PFSK-1 (cell line): Measurements from ENCODE around the gene BANF2.

Experiments used
- FOXP2 ChIP-seq: optimal IDR thresholded peaks from 2 replicates; pipeline ENCODE3; 2011; ENCODE audit warnings: borderline replicate concordance, control low read depth, inconsistent platforms; ENCODE audit not compliant: insufficient read depth; ENCODE audit errors: extremely low read length, extremely low read depth
- POLR2AphosphoS5 ChIP-seq: IDR thresholded peaks from 2 replicates; pipeline ENCODE4 v1.6.1; 2012; ENCODE audit warnings: low read depth, mild to moderate bottlenecking, control low read depth, low read length, moderate library complexity
- REST ChIP-seq, 2 experiments: IDR thresholded peaks; 2 replicates each; pipeline versions ENCODE4 v1.6.1 to v1.8.0; 2011 to 2012; ENCODE audit warnings: low read depth in 2 of 2, low read length in 2 of 2, control low read depth in 1 of 2, inconsistent platforms in 1 of 2, mild to moderate bottlenecking in 1 of 2, moderate library complexity in 1 of 2; ENCODE audit not compliant: insufficient read depth in 1 of 2
- SIN3A ChIP-seq: IDR thresholded peaks from 2 replicates; pipeline ENCODE4 v1.6.1; 2012; ENCODE audit warnings: mild to moderate bottlenecking, low read length, moderate library complexity, borderline replicate concordance; ENCODE audit not compliant: insufficient read depth
- TAF1 ChIP-seq: IDR thresholded peaks from 2 replicates; pipeline ENCODE4 v1.6.1; 2012; ENCODE audit warnings: low read length, control low read depth, borderline replicate concordance; ENCODE audit not compliant: insufficient read depth

BANF2 gene

GRCh38 chr20:17659801-17660200 is 40.0 kb upstream of the BANF2 start:
- TF ChIP-seq FOXP2 (no peak), POLR2AphosphoS5 (no peak), TAF1 (no peak), SIN3A (no peak), REST (IDR thresholded peaks at IDR 0.05; ENCODE audit: insufficient read depth in 1 of 2, low read depth in 2 of 2, low read length in 2 of 2) (no peak)

GRCh38 chr20:17660667-17661066 is 39.1 kb upstream of the BANF2 start:
- TF ChIP-seq TAF1 (no peak), SIN3A (no peak), FOXP2 (no peak), POLR2AphosphoS5 (no peak), REST (IDR thresholded peaks at IDR 0.05; ENCODE audit: insufficient read depth in 1 of 2, low read depth in 2 of 2, low read length in 2 of 2) (no peak)

- TF ChIP-seq REST (IDR thresholded peaks at IDR 0.05; ENCODE audit: insufficient read depth in 1 of 2, low read depth in 2 of 2, low read length in 2 of 2) = no peak
- TF ChIP-seq SIN3A = no peak
- TF ChIP-seq TAF1 = no peak
- no peak for TF ChIP-seq POLR2AphosphoS5
- TF ChIP-seq FOXP2 = no peak
These were observed 38.5 kb upstream of the BANF2 start for GRCh38 chr20:17661121-17661744.

- TF ChIP-seq REST (IDR thresholded peaks at IDR 0.05; ENCODE audit: insufficient read depth in 1 of 2, low read depth in 2 of 2, low read length in 2 of 2) (no peak), SIN3A (no peak), TAF1 (no peak), FOXP2 (no peak), POLR2AphosphoS5 (no peak)
These were observed 37.3 kb upstream of the BANF2 start for GRCh38 chr20:17662333-17663039.
